DMS79 (cell line): ENCODE measurements around the gene DGLUCY.
"Not testable (repeated sequence)": the region's sequence is repeated elsewhere in the genome, so short reads cannot be mapped to it uniquely, and the experiment has no call there.

ENCODE experiments used
- DNase-seq: peaks from one replicate; lab custom pipeline; 2025; lab: John Stamatoyannopoulos, UW

The DGLUCY gene

DNA sequence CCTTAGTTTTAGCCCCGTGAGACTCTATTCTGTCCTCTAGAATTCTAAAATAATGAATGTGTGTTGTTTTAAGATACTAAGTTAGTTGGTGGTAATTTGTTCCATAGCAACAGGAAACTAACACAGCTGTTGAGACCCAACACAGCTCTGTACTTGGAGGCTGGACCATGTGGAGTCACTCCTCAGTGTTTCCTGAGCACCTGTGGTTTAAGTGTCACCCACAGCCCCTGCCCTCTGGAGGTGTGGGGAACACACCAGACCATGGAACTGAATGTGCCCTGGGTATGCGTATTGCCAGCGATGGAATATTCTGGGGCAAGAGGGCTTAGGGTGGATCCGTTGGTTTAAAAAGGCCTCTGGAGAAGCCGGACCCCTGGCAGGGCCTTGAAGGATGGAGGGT is 147.2 kb downstream of the DGLUCY start:
- no peak for DNase-seq

DNA sequence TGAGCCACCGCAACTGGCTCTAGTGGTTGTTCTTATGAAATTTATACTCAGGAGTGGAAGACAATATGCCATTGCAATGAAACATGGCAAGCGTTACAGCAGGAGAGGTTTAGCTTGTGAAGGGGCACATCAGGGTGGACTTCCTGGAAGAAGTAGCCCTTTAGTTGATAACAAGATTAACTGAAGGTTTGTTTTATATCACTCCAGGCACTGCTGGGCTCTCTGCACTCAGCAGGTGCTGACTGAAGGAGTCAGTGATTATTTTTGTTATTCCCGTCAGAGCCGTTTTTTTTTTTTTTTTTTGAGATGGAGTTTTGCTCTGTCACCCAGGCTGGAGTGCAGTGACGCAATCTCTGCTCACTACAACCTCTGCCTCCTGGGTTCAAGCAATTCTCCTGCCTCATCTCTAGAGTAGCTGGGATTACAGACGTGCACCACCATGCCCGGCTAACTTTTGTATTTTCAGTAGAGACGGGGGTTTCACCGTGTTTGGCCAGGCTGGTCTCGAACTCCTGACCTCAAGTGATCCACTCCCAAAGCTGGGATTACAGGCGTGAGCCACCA is 148.2 kb downstream of the DGLUCY start:
- DNase-seq = no peak

DNA sequence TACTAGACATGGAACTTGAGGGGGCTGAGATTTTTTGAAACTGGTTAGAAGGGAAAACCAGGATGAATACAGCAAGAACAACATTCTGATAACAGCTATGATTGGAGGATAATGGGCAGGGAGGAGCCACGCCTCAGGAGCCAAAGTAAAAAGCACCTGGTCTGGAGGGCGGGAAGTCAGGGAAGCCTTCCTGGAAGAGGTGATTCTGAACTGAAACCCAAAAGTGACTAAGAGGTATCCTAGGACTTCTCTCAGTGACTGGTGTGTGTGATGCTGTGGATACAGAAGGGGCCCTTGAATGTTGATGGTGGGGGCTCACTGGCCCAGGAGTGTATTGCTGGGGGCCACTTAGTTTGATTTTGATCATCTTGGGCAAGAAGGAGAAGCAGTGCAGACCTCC is 149.5 kb downstream of the DGLUCY start:
- no peak for DNase-seq

DNA sequence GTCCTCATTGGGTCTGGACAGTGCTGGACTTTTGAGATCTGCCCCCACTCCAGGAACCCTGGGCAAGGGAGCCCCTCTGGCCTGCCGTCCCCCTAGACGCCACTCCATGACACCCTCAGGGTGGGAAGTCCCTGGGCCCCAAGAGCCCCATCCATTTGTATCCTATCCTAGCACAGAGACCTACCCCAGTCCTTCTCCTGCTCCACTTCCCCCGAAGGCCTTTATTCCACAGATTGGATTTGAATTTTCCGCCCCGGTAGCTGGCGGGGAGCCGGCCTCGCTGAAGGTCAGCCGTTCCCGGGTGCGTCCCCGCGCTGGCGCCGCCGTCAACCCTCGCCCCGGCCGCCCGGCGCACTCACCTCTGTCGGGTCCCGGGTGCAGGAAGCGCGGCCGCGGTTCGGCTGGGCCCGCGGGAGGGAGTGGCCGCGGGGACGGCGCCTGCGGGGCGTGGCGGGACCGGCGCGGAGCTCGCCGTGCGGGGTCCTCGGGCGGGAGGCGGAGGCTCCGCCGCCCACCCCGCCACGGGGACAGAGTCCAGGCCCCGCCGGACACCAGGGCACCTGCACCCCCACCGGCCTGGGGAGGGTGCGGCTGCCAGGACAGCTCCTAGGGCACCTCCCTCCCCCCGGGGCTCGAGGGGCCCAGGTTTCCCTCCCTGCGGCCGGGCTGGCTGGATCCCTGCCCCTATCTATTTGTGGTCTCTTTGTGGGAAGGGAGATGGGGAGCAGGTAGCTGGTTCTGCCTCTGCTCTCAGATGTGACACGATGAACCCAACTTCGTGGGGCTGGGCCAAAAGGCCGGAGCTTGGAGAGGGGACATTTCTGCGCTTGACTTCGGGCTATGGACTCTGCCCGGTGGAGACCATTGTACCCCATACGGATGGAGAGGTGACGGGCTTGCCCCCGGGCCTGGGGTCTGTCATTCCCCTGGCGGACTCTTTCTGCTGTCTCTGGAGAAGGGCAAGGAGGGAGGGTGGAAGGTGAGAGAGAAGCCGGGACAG is 150.6 kb downstream of the DGLUCY start:
- no peak for DNase-seq

DNA sequence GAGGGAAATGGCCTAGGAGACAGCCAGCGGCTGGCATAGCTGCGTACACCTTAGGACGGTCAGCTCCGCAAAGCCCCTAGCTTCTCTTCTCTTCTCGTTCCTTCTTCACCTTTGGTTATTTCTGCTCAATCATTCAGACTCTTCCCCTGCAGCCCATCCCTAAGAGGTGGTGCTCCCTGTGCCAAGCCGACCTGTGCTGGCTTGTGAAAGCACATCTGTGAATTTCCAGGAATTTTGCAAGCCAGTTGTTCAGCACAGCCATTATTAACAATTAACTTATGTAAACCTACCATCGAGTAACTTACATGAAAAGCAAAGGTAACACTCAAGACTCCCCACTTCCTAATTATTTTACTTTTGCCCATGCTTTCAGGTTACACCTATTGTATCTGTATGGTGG is 151.5 kb downstream of the DGLUCY start:
- DNase-seq = no peak

DNA sequence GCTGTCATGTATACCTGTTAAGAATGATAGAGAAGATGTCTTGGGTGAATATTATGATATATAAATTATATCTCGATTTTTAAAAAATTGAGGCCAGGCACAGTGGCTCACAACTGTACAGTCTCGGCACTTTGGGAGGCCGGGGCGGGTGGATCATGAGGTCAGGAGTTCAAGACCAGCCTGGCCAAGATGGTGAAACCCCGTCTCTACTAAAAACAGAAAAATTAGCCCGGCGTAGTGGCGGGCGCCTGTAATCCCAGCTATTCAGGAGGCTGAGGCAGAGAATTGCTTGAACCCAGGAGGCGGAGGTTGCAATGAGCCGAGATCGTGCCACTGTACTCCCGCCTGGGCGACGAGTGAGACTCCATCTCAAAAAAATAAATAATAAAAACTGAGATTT is 152.4 kb downstream of the DGLUCY start:
- not testable (repeated sequence) for DNase-seq

DNA sequence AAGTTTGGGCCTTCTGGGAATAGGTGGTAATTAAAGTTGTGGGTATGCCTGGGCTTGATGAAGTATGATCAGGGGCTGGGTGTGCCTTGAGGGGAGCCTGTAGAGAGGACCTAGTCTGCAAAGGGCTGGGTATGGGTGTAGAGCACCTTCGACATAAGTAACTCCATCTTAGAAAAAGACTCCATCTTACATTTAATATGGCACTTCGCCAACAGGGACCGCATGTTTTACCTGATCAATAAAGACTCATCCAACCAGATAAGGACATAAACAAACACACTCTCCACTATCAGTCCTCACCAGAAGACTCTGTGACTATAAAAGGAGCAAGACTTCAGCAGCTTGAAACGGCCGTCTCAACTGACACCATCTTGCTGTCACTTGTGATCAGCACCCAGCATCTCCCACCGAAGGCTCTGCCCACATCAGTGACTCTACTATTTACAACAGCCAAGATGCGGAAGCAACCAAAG is 154.1 kb downstream of the DGLUCY start:
- no peak for DNase-seq

DNA sequence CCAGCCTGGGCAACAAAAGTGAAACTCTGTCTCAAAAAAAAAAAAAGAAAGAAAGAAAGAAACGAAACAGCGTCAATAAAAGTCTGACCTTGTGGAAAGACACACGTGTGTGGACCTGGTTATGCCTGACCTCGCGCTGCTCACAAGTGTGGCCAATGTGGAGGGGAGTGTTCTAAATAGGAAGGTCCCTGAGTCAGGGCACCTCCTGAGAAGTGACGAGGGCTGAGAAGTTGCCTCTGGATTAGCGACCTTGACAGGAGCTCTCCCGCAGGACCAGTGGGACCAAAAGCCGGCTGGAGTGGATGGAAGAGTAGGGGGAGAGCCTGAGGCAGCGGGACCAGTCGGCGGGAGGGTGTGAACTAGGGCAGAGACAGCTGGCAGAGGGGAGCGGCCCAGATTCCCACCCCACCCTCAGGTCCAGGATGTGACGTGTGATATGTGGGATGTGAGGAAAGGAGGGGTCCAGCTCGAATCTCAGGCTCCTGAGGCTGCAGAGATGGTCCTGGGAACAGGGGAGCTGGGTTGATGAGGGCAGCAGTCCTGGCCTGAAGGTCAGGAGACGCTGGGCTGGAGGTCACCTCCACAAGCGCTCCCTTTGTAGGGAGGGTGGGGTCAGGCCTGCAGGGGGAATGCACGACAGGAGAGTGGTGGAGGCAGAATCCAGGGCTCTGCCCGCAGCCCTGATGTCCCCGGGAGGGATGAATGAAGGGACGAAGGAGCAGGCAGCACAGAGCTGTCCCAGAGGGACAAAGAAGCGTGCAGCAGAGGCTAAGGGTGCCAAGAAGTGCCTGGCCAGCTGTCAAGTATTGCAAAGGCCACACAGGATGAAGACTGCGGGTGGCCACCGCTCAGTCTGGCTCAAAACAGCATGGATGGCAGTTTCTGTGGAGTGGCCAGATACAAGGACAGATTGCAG is 155.5 kb downstream of the DGLUCY start:
- no peak for DNase-seq

DNA sequence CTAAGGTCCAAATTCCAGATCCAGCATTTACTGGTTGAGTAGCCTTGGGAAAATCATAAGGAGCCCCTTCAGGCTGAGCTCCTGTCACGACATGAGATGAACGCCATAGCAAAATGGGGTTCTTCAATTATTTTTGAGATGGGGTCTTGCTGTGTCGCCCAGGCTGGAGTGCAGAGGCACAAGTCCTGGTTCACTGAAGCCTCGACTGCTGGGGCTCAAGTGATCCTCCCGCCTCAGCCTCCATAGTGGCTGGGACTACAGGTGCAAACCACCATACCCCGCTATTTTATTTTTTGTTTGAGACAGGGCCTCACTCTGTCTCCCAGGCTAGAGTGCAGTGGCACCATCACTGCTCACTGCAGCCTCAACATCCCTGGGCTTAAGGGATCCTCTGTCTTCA is 156.3 kb downstream of the DGLUCY start:
- no peak for DNase-seq

DNA sequence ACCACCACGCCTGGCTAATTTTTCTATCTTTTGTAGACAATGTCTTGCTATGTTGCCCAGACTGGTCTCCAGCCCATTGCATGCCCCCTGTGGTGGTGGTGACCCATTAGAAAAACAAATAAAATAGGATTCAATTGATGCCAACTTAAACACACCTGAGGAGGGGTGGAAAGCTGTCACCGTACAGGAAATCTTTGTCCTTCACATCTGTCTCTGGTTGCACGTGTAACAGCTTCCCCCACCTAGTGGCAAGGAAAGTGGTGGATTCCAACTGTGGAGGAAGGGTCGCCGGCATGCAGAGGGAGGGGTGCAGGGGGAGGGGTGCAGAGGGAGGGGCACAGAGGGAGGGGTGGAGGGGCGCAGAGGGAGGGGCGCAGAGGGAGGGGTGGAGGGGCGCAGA is 156.7 kb downstream of the DGLUCY start:
- no peak for DNase-seq

DNA sequence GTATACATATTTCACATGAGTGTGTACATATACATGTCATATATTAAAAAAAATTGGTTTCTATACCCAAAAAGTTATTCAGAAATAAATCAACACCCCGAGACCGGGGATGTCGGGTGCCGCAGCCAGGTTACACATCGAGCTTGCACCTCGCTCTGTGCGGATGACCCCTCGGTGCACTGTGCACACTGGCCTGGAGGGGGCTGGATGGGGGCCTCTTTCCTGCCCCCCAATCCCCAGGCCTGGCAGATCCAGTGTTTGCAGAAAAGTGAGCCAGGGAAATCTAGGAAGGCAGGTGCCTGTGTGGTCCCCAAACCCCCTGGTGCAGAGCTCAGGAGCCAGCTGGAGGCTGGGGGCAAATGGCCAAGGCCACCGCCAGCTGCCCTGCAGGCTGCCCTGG is 157.8 kb downstream of the DGLUCY start:
- DNase-seq = no peak

DNA sequence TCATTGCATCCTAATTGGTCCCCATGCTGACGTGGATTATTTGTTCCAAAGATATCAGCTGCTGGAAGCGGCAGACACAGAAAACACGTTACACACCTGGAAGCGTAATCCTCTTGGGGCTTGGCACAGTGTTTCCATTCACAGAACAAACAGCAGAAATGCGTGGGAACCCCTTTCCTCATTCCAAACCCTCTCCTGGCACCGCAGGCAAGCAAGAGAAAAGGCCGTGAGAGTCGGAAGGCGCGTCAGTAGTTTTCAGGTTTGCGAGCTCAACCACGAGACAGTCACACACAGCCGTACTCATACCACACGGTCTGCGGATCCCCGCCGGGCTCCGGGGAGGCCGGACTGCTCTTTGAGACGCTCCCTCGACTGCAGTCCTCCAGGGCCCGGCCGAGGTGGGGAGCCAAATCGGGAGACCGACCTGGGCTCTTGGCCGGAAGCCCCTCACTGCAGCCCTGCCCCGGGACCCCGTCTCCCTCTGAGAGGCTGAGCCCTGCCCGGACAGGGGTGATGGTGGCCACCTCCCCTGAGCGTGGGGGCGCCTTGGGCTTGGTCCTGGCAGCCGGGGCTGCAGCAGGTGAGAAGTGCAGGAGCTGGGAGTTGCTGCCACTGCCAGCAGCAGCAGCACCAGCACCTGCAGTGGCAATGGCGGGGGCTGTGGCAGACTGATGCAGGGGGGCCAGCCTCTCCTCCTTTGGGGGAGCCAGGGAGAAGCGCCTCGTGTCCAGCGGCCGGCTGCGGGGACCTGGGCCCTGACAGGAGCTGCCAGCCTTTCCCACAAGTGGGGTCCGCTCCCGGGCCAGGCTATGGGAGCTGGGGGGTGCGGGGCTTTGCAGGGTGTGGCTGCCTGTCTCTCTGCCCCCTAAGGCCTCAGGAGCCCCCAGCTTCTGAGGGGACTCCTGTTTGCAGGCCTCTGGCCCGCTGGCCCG is 158.7 kb downstream of the DGLUCY start:
- DNase-seq = no peak

DNA sequence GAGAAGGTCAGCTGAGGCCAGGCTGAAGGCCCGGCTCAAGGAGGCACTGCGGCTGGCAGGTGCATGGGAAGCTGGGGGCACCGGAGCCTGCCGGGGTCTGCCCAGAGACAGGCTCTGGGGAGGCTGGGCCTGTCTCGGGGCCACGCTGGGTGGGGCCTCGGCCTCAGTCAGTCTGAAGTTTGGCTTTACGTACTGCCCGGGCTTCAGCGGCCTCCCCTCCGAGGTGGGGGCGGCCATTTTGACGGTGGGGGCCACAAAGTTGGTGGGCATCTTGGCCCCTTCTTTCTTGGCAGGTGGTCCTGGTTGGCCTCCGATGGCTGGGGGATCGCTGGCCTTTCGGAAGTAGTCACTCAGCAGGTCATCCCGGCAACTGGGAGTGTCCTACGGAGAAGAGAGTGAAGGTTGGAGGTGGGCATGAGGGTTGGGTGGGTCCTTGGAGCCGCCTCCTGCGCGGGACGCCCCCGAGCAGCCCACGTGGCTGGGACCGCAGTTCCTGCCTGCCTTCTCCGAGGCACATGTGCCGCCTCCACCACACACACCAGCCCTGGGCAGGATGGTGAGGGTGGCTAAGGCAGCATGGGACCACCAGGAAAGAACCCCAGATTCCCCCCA is 159.5 kb downstream of the DGLUCY start:
- no peak for DNase-seq

DNA sequence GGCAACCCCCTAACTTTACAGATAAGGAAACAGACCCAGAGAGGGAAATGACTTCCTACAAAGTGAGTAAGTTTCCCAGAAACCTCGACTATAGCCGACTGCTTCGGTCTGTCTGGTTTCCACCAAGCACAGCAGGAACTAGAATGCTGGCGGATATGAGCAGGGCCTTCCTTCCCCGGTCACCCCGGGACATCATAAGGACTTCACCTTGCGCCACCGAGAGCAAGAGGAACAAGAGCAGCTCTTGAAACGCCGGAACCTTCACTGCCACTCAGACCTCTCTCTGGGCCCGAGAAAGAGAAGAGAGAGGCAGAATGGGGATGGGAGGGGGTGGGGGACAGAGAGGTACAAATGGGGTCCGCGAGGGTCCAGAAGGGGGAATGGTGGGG is 160.0 kb downstream of the DGLUCY start:
- no peak for DNase-seq

DNA sequence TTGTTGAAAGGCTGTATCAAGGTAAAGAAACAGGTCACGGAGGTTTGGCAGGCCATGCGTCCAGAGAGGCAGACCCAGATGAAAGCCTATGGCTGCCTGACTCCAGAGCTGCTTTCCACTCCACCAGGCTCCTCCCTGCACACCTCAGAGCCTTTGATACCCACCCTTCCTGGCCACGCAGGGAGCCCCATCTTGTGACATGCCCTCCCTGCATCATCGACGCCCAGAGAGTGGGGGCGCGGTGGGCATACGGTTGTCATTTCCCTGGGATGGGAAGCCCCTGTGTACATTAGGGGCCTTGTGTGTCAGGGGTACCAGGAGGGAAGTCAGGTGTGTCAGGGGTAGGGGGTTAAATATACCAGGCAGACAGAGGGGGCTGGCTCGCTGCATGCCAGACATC is 160.9 kb downstream of the DGLUCY start:
- no peak for DNase-seq
